GM23338 (cell line): ENCODE measurements around the gene MPP3. TPM values are rescaled to one million over a fixed set of nuclear protein-coding genes. Genes with fewer than 3 reads are reported as not detected.

Source experiments
- ATAC-seq: fragments of 200-7000 bp; cut with Tn5 transposase; 3 replicates; pipeline ENCODE4 v1.9.1; 2020
- DNase-seq: peaks from one replicate; pipeline ENCODE4 v3.0.0-alpha.2; 2015; ENCODE audit warnings: low spot score
- H2AFZ ChIP-seq: fragments of 200-600 bp; sonication (generic); 2 replicates; pipeline ENCODE4 v1.8.0; 2016; ENCODE audit warnings: antibody characterized with exemption, mild to moderate bottlenecking, moderate library complexity
- H3F3A ChIP-seq: fragments of 200-600 bp; sonication (generic); replicated peaks from 2 replicates; pipeline ENCODE4 v1.8.0; 2017; ENCODE audit warnings: antibody characterized with exemption, mixed run types, low read depth
- H3K27ac ChIP-seq: fragments of 200-600 bp; sonication (generic); 2 replicates; pipeline ENCODE4 v1.6.1; 2016; ENCODE audit warnings: low read depth
- H3K27me3 ChIP-seq: fragments of 200-600 bp; sonication (generic); 2 replicates; pipeline ENCODE4 v1.8.0; 2016; ENCODE audit warnings: mild to moderate bottlenecking, mixed run types, moderate library complexity; ENCODE audit not compliant: insufficient read depth
- H3K36me3 ChIP-seq: fragments of 200-600 bp; sonication (generic); 2 replicates; pipeline ENCODE4 v1.8.0; 2016; ENCODE audit warnings: mild to moderate bottlenecking; ENCODE audit not compliant: insufficient read depth
- H3K4me1 ChIP-seq: fragments of 200-600 bp; sonication (generic); 2 replicates; pipeline ENCODE4 v1.8.0; 2016; ENCODE audit warnings: mild to moderate bottlenecking, moderate library complexity; ENCODE audit not compliant: insufficient read depth
- H3K4me2 ChIP-seq: fragments of 200-600 bp; sonication (generic); 2 replicates; pipeline ENCODE4 v1.7.1; 2017; ENCODE audit warnings: mixed run types
- H3K4me3 ChIP-seq: fragments of 200-600 bp; sonication (generic); 2 replicates; pipeline ENCODE4 v1.6.1; 2016; ENCODE audit warnings: mixed run types
- H3K79me2 ChIP-seq: fragments of 200-600 bp; sonication (generic); replicated peaks from 2 replicates; pipeline ENCODE4 v1.8.0; 2017; ENCODE audit warnings: mild to moderate bottlenecking; ENCODE audit not compliant: insufficient read depth
- H3K9me2 ChIP-seq: fragments of 200-600 bp; sonication (generic); 2 replicates; pipeline ENCODE4 v1.8.0; 2017; ENCODE audit not compliant: insufficient read depth
- H4K20me1 ChIP-seq: fragments of 200-600 bp; sonication (generic); replicated peaks from 2 replicates; pipeline ENCODE4 v1.8.0; 2017; ENCODE audit warnings: mild to moderate bottlenecking; ENCODE audit not compliant: insufficient read depth
- H3K27ac Mint-ChIP-seq: 2 replicates; pipeline ENCODE4 v1.8.0; 2020; ENCODE audit warnings: inconsistent platforms, mild to moderate bottlenecking, moderate library complexity, mixed read lengths
- H3K27me3 Mint-ChIP-seq: 3 replicates; pipeline ENCODE4 v1.8.0; 2022; ENCODE audit warnings: low read depth, mild to moderate bottlenecking, moderate library complexity, mixed read lengths, inconsistent platforms; ENCODE audit not compliant: insufficient read depth, poor library complexity
- H3K36me3 Mint-ChIP-seq: 3 replicates; pipeline ENCODE4 v1.8.0; 2021; ENCODE audit warnings: low read depth, mild to moderate bottlenecking, inconsistent platforms, moderate library complexity, mixed read lengths
- H3K4me1 Mint-ChIP-seq: 3 replicates; pipeline ENCODE4 v1.8.0; 2020; ENCODE audit warnings: mild to moderate bottlenecking, inconsistent platforms, mixed read lengths
- H3K4me3 Mint-ChIP-seq: 3 replicates; pipeline ENCODE4 v1.8.0; 2021; ENCODE audit warnings: moderate library complexity, mild to moderate bottlenecking, inconsistent platforms, mixed read lengths
- H3K9me3 Mint-ChIP-seq: 3 replicates; pipeline ENCODE4 v1.8.0; 2020; ENCODE audit warnings: moderate library complexity, mild to moderate bottlenecking, inconsistent platforms, mixed read lengths
- CREB1 ChIP-seq: fragments of 250-450 bp; sonication (Bioruptor Pico); IDR thresholded peaks from 2 replicates; pipeline ENCODE4 v1.5.0; 2020; ENCODE audit warnings: low read depth, mild to moderate bottlenecking, moderate library complexity
- POLR2AphosphoS5 ChIP-seq: IDR thresholded peaks from 2 replicates; pipeline ENCODE4 v1.6.1; 2016; ENCODE audit warnings: antibody characterized with exemption, low read depth
- ZNF114 ChIP-seq: fragments of 250-450 bp; sonication (Bioruptor Pico); IDR thresholded peaks from 2 replicates; pipeline ENCODE4 v1.5.0; 2020; ENCODE audit warnings: mild to moderate bottlenecking, moderate library complexity
- ZNF331 ChIP-seq: fragments of 250-450 bp; sonication (Bioruptor Pico); IDR thresholded peaks from 2 replicates; pipeline ENCODE4 v1.5.0; 2020; ENCODE audit warnings: low read depth, mild to moderate bottlenecking, moderate library complexity
- polyA plus RNA-seq: library from polyadenylated mRNA; unstranded; fragments of >200 nt; fragmentation: Nextera tagmentation; extraction: Ambion mirVana; gene quantifications from 2 replicates; pipeline ENCODE4 v1.2.1, GENCODE V29; 2016
- total RNA-seq: library from RNA; depleted of rRNA; stranded (reverse); fragments of >200 nt; shearing (Covaris generic); gene quantifications from 2 replicates; pipeline ENCODE4 v1.2.3, GENCODE V29; 2014
- TF ChIP-seq, protein P1 (sequence below): fragments of 250-450 bp; sonication (Bioruptor Pico); IDR thresholded peaks from 2 replicates; pipeline ENCODE4 v1.5.0; 2020; ENCODE audit warnings: mild to moderate bottlenecking, moderate library complexity

MPP3 gene
- total and polyA plus RNA-seq, 2 experiments from 2014 or later = 6.6 to 7.4 TPM

DNA sequence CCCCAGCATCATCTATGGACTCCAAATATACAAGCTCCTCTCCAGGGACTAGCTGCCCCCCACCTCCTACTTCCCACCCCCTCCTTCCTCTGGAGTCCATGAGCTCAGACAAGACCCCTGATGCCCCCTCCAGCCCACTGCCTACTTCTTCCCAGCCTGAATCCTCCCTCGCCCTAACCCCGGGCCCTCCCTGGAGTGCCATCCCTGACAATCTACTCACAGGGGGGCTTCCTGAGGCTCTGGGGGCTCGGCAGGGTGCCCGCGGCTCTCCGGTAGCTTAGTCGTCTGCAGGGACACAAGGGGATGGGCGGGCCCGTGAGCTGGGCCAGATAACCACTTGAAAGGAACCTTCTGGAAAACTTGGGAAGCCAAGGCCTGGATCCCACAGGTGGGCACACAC, 15.1 kb downstream of the MPP3 start:
- H3K4me1 Mint-ChIP-seq = peaks cover 6% of the 10 kb centered on the region
- Histone ChIP-seq H3K36me3 (no peaks in the 10 kb centered on the region), H3K4me2 (no peak overlapping the region), H3K79me2 (no peaks in the 10 kb centered on the region), H4K20me1 (no peaks in the 10 kb centered on the region), H3K4me3 (no peak overlapping the region), H3K27me3 (no peaks in the 10 kb centered on the region), H3F3A (no peaks in the 10 kb centered on the region), H2AFZ (no peak overlapping the region), H3K9me2 (no peaks in the 10 kb centered on the region), H3K27ac (no peak overlapping the region), H3K4me1 (no peaks in the 10 kb centered on the region)
- H3K27me3 Mint-ChIP-seq = peaks cover 1% of the 10 kb centered on the region
- ATAC-seq = no peak
- no peaks in the 10 kb centered on the region; the same call in 2 of the 3 replicates for H3K36me3 Mint-ChIP-seq
- TF ChIP-seq CREB1 (CRISPR knock-in tag) = no peak
- TF ChIP-seq, protein P1, sequence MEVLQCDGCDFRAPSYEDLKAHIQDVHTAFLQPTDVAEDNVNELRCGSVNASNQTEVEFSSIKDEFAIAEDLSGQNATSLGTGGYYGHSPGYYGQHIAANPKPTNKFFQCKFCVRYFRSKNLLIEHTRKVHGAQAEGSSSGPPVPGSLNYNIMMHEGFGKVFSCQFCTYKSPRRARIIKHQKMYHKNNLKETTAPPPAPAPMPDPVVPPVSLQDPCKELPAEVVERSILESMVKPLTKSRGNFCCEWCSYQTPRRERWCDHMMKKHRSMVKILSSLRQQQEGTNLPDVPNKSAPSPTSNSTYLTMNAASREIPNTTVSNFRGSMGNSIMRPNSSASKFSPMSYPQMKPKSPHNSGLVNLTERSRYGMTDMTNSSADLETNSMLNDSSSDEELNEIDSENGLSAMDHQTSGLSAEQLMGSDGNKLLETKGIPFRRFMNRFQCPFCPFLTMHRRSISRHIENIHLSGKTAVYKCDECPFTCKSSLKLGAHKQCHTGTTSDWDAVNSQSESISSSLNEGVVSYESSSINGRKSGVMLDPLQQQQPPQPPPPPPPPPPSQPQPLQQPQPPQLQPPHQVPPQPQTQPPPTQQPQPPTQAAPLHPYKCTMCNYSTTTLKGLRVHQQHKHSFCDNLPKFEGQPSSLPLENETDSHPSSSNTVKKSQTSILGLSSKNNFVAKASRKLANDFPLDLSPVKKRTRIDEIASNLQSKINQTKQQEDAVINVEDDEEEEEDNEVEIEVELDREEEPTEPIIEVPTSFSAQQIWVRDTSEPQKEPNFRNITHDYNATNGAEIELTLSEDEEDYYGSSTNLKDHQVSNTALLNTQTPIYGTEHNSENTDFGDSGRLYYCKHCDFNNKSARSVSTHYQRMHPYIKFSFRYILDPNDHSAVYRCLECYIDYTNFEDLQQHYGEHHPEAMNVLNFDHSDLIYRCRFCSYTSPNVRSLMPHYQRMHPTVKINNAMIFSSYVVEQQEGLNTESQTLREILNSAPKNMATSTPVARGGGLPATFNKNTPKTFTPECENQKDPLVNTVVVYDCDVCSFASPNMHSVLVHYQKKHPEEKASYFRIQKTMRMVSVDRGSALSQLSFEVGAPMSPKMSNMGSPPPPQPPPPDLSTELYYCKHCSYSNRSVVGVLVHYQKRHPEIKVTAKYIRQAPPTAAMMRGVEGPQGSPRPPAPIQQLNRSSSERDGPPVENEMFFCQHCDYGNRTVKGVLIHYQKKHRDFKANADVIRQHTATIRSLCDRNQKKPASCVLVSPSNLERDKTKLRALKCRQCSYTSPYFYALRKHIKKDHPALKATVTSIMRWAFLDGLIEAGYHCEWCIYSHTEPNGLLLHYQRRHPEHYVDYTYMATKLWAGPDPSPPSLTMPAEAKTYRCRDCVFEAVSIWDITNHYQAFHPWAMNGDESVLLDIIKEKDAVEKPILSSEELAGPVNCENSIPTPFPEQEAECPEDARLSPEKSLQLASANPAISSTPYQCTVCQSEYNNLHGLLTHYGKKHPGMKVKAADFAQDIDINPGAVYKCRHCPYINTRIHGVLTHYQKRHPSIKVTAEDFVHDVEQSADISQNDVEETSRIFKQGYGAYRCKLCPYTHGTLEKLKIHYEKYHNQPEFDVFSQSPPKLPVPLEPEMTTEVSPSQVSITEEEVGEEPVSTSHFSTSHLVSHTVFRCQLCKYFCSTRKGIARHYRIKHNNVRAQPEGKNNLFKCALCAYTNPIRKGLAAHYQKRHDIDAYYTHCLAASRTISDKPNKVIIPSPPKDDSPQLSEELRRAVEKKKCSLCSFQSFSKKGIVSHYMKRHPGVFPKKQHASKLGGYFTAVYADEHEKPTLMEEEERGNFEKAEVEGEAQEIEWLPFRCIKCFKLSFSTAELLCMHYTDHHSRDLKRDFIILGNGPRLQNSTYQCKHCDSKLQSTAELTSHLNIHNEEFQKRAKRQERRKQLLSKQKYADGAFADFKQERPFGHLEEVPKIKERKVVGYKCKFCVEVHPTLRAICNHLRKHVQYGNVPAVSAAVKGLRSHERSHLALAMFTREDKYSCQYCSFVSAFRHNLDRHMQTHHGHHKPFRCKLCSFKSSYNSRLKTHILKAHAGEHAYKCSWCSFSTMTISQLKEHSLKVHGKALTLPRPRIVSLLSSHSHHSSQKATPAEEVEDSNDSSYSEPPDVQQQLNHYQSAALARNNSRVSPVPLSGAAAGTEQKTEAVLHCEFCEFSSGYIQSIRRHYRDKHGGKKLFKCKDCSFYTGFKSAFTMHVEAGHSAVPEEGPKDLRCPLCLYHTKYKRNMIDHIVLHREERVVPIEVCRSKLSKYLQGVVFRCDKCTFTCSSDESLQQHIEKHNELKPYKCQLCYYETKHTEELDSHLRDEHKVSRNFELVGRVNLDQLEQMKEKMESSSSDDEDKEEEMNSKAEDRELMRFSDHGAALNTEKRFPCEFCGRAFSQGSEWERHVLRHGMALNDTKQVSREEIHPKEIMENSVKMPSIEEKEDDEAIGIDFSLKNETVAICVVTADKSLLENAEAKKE = no peak
- no peak for TF ChIP-seq ZNF114
- TF ChIP-seq ZNF331 (CRISPR knock-in tag) = no peak
- TF ChIP-seq POLR2AphosphoS5 = no peak
- no peak overlapping the region for H3K4me3 Mint-ChIP-seq
- no peak for DNase-seq
- H3K27ac Mint-ChIP-seq = no peak overlapping the region
- no peaks in the 10 kb centered on the region for H3K9me3 Mint-ChIP-seq
